Breast epithelium (tissue), 3 donors: ENCODE results near the gene RPL18.

Source experiments
- CTCF ChIP-seq, 3 donors: fragments of 450-650 bp; IDR thresholded peaks; one replicate each; pipeline ENCODE4 v1.5.1; 2016 to 2017; ENCODE audit warnings: antibody characterized with exemption in 3 of 3, mild to moderate bottlenecking in 3 of 3, moderate library complexity in 3 of 3
- POLR2A ChIP-seq: fragments of 450-650 bp; IDR thresholded peaks from one replicate; pipeline ENCODE4 v1.6.1; 2016; ENCODE audit warnings: antibody characterized with exemption, mild to moderate bottlenecking, moderate library complexity

- TF ChIP-seq POLR2A: peak; percentile 28
- peak in 2 of 3 donors; percentile 34 to 40 for TF ChIP-seq CTCF (IDR thresholded peaks at IDR 0.05)
These were observed 19.2 kb upstream of the RPL18 start for GRCh38 chr19:48637948-48638830.
